HG02885 (cell line): Measurements from ENCODE around the gene CBX7.
A peak's percentile ranks its signal among the peaks of the same experiment; 100 is the strongest.

Experiments
- ATAC-seq: cut with Tn5 transposase; IDR thresholded peaks from one replicate; pipeline ENCODE4 v1.9.1; 2021; ENCODE audit warnings: mild to moderate bottlenecking; ENCODE audit not compliant: unreplicated experiment, poor library complexity

The CBX7 gene

DNA sequence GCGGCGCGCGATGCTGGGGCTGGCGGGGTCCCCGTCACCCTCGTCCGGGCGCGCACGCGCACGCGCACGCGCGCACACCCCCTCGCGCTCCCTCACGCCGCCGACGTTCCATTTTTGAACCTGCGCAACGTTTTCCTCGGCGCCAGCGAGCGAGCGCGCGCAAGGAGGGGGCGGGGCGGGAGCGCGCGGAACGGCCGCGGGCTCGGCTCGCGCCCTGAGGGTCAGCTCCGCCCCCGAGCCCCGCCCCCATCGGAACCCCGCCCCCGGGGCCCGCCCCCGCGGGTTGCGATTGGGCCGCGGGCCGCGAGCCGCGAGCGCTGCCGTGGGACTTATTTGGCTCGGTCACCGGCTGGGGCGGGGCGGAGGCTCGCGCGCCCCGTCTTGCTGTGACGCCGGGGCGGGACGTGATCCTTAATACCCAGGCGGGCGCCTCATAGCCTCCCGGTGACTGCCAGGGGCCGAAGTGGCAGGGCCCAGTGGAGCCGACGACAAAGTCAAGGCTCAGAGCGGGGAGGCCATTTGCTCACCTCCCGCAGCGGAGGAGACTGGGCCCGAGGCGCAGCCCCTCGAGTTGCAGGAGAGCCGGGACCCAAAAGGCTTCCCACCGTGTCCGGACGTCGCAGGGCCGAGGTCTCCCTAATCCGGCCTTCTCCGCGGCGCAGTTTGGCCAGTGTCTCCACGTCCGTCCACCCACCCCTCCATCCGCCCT lies at the start of gene CBX7:
TSS of gene CBX7 (minus strand) at position 170 of the 709 bp plus-strand sequence. CDS start 236 bp downstream, outside the sequence.
- peak; percentile 83 for ATAC-seq

- ATAC-seq = no peak
Measured at GRCh38 chr22:39197578-39197977, 45.1 kb upstream of the CBX7 start.

GRCh38 chr22:39194098-39194497 lies 41.6 kb upstream of the CBX7 start:
- no peak for ATAC-seq

GRCh38 chr22:39188809-39189208 lies 36.3 kb upstream of the CBX7 start:
- ATAC-seq = no peak

- no peak for ATAC-seq
Measured at GRCh38 chr22:39185601-39186012, 33.1 kb upstream of the CBX7 start.

DNA sequence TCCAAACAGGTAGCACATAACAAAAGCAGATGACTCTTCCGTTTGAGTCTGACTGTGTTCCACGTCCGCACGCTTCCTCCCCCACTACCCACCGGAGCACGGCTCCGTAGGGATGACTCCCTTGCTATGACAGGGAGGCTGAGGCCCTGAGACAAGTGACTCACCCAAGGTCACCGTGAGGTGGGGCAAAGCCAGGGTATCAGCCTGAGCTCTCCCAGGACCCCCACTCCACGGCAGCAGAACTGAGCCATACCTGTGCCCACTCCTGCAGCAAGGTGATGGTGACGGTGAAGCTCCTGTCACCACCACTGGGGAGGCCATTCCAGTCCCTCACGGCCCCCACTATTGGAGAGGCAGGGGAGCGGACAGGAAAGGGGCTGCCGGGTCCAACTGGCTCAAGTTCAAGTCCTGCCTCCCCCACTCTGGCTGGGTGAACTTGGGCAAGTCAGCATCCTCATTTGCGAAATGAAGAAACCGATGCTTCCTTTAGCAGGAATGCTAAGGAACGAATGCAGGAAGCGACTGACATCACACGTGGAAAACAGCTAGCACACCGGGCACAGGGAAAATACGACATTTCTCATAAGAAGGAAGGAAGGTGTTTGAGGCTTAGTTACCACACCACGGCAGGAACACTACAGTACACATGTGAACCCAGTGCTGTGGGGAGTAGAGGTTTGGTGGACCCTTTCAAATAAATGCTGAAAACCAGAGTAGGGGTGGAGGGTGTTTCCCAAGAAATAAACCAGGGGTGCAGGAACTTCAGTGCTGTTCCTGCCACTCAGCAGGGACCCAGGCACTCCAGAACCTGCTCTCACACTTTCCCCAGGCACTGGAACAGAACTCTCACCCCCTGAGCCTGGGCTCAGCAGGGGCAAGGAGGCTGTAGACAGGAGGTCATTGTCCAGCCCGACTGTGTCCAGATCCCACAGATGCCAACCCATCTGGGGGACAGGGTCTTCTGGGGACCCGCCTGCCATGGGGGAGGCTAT lies 32.4 kb upstream of the CBX7 start:
- no peak for ATAC-seq

DNA sequence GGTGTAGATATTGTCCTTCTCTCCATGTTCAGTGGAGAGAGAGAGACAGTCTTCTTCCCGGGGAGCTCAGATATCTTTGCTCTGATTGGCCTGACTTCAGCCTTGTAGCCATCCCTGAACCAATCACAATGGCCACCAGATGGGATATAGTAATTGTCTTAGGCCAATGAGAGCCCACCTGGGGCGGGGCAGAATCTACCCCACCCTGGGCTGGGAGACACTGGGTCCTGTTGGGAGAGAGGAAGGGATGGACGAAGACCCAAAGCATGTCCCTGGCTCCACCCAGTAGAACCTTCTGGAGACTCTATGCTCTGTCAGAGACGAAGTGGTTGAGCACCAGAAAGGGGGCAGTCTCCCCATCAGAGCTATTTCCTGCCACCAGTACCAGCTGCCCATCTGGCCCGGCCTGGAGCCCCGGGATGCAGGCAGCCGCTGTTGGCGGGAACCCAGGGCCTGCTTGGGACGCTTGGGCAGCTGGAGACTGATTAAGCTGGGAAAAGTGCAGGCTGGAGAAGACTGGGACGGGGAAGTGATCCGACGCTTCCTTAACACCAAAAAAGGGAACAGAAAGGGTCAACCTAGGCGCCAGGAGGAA lies 31.6 kb upstream of the CBX7 start:
- no peak for ATAC-seq

- ATAC-seq = no peak
Measured at GRCh38 chr22:39182478-39183030, 30.1 kb upstream of the CBX7 start.

DNA sequence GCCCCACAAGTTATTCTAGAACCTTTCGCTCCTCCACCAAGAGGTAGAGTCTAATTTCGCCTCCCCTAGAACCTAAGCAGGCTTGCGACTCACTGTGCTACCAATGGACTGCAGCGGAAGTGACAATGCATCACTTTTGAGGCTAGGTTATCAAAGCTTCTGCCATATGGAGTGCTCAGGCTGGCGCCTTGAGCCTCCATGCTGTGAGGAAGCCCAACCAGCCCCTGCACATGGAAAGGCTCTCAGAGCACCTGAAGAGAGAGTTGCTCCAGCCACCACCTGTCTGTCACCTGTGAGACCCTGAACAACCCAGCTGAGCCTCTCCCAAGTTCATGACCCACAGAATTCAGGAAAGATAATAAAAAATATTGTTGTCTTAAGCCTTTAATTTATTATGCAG lies 29.3 kb upstream of the CBX7 start:
- ATAC-seq = no peak

GRCh38 chr22:39181356-39181755 lies 28.9 kb upstream of the CBX7 start:
- ATAC-seq = no peak

- ATAC-seq = no peak
Measured at GRCh38 chr22:39179841-39180335, 27.4 kb upstream of the CBX7 start.

GRCh38 chr22:39179401-39179827 lies 26.9 kb upstream of the CBX7 start:
- no peak for ATAC-seq

GRCh38 chr22:39178206-39179111 lies 26.0 kb upstream of the CBX7 start:
- no peak for ATAC-seq

DNA sequence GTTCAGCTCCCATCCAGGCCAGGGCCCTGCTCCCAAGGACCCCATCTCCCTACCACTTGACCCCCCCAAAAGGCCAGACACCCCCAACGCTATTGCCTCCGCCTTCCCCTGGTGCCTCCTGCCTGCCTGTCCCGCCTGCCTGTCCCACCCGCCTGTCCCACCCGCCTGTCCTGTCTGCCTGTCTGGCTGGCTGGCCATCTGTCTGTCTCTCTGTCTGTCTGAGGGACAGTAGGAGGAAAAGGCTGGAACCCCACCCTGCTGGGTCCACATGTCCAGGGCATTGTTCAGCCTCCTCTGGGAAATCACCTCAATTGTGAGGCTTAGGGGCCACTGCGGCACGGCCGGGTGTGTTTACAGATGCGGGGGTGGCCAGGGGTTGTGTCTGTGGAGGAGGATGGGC lies 25.3 kb upstream of the CBX7 start:
- ATAC-seq = no peak

DNA sequence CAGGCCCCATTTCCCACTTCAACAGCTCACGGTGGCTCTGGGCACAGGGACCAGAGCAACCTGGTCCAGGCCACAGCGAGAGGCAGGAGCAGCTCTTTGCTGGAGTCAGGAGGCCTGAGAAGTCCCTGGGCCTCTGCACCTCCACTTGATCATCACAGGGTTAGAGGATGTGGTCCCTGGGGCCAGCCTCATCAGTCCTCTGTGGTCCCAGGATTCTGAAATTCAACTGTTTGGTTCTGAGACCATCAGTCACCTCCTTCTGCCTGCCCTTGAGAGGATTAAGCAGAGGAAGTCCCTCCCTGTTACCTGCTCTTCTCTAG lies 24.9 kb upstream of the CBX7 start:
- ATAC-seq = no peak

DNA sequence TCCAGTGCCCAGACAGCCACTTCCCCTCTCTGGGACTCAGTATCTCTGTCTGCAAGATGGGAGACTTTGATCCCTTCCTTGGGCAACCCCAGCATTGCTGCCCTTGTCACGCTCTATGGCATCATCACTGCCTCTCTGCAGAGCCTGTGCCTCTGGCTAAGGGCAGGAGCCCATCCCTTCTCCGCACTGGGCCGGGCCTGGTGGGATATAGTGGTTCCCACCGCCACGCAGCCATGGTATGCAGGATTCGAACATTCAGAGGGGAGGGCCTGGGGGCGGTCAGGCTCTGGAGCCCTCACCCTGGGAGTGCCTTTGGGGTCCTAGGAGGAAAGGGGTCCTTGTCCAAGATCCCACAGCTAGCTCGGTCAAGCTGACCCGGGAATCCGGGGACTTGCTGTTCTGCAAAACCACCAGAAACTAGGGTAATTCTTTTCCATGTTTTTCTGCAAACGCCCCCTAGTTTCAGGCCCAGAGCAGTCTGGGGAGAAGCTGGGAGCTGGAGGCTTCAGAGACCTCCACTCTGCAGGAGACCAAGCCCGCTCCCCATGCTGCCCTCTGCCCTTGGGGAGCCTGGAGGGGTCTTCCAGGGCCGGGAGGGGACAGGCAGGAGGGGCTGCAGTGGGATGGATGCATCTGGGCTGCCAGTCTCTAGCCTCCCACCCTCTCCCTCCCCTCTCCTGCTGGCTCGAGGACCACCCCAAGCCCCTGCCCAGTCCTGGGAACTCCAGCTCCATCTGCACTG lies 24.4 kb upstream of the CBX7 start:
- ATAC-seq = no peak

GRCh38 chr22:39176143-39176713 lies 23.7 kb upstream of the CBX7 start:
- ATAC-seq = no peak

DNA sequence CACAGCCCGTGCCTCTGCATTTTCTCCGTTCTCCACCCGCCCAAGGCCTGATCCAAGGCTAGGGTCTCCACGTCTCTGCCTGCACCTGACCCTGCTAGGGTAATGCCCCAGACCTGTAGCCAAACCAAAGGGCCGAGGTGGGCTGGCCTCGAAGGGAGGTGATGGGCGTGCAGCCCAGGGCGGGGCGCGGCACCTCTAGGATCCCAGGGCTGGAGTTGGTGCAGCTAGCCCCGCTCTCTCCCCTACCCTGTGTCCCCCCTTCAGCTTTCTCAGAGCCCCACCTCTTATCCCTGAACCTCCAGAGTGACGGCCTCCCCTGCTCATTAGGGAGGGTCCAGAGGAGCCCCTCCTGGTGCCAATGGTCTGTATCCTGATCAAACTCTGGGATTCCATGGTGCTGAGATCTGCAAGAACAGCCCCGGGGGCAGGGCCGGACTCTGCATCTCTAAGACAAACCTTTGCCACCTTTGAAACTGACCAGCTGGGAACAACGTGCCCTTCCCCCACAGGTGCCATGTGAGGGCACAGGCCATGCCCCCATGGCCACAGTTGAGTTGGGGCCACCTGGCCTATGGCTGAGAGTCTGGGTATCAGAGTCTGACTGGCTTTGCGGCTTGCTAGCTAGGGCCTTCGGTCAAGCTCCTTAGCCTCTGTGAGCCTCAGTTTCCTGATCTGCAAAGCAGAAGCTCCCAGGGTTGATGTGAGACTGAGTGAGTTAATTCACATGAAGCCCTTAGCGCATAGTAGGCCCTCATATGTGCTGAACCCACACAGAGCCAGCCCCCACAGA lies 23.1 kb upstream of the CBX7 start:
- no peak for ATAC-seq
